Measurements from ENCODE around the gene RAB44. TPM values are rescaled to one million over a fixed set of nuclear protein-coding genes. Genes with fewer than 3 reads are reported as not detected.

RAB44 gene
- total RNA-seq, 1 experiment from 2014 or later = not detected

GRCh38 chr6:36692861-36693702 lies 4.5 kb upstream of the RAB44 start:
- no peak for TF ChIP-seq CTCF (IDR thresholded peaks at IDR 0.05; ENCODE audit: insufficient read depth in 1 of 2, low read depth in 1 of 2, low read length in 1 of 2, severe bottlenecking in 1 of 2, unreplicated experiment in 1 of 2)
- peaks cover 3% of the 10 kb centered on the region for H3K27me3 Mint-ChIP-seq (ENCODE audit: insufficient read depth, unreplicated experiment)
- Histone ChIP-seq H3K4me3 (ENCODE audit: low read depth, low read length) (no peak overlapping the region), H3K36me3 (ENCODE audit: control insufficient read depth, insufficient read depth, low read length) (no peaks in the 10 kb centered on the region), H3K4me1 (peaks cover 15% of the 10 kb centered on the region; the same call in 1 of the 2 replicates), H3K9me3 (no peaks in the 10 kb centered on the region), H3K27me3 (replicated peaks; ENCODE audit: control insufficient read depth, insufficient read depth, low read length) (no peaks in the 10 kb centered on the region; the same call in 1 of the 2 replicates)
- CTCF ChIA-PET = interaction anchor here (0.5 to 0.9 kb wide), 2 partner anchors 27 to 66 kb away, joined by 3 to 4 read pairs; no protein-coding TSS in a partner anchor
- no peaks in the 10 kb centered on the region for H3K36me3 Mint-ChIP-seq (ENCODE audit: insufficient read depth, unreplicated experiment)
- DNase-seq = peak in 1 of 2 experiments; percentile 17
- no TSS peak for BruUV-seq (replicated peaks)
- POLR2A ChIA-PET = interaction anchor here (0.6 kb wide), 1 partner anchor 76 kb away, joined by 4 read pairs; no protein-coding TSS in a partner anchor
- no peak overlapping the region for H3K27ac Mint-ChIP-seq (ENCODE audit: unreplicated experiment)
- no peaks in the 10 kb centered on the region for H3K9me3 Mint-ChIP-seq (ENCODE audit: unreplicated experiment)
- H3K4me1 Mint-ChIP-seq (ENCODE audit: low read depth, unreplicated experiment) = no peaks in the 10 kb centered on the region
- intact Hi-C loops (cut with micrococcal nuclease; ENCODE audit: unreplicated experiment) = no loop called here
- H3K4me3 Mint-ChIP-seq (ENCODE audit: unreplicated experiment) = no peak overlapping the region

DNA sequence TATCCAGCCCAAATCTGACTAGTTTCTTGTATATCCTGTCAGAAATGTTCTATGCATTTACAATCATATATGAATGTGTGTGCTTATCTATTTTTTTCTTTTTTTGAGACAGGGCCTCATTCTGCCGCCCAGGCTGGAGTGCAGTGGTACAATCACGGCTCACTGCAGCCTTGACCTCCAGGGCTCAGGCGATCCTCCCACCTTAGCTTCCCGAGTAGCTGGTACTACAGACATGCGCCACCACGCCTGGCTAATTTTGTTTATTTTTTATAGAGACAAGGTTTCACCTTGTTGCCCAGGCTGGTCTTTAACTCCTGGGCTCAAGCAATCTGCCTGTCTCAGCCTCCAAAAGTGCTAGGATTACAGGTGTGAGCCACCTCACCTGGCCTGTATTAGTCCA lies 3.0 kb upstream of the RAB44 start:
- CTCF ChIA-PET = no interaction called here
- Histone ChIP-seq H3K9me3 (no peaks in the 10 kb centered on the region), H3K4me3 (ENCODE audit: low read depth, low read length) (no peak overlapping the region), H3K36me3 (ENCODE audit: control insufficient read depth, insufficient read depth, low read length) (no peaks in the 10 kb centered on the region), H3K4me1 (peaks cover 15% of the 10 kb centered on the region; the same call in 1 of the 2 replicates), H3K27me3 (replicated peaks; ENCODE audit: control insufficient read depth, insufficient read depth, low read length) (no peaks in the 10 kb centered on the region; the same call in 1 of the 2 replicates)
- Mint-ChIP-seq H3K4me1 (ENCODE audit: low read depth, unreplicated experiment) (no peaks in the 10 kb centered on the region), H3K9me3 (ENCODE audit: unreplicated experiment) (no peaks in the 10 kb centered on the region), H3K36me3 (ENCODE audit: insufficient read depth, unreplicated experiment) (no peaks in the 10 kb centered on the region), H3K4me3 (ENCODE audit: unreplicated experiment) (no peak overlapping the region), H3K27me3 (ENCODE audit: insufficient read depth, unreplicated experiment) (peaks cover 8% of the 10 kb centered on the region), H3K27ac (ENCODE audit: unreplicated experiment) (no peak overlapping the region)
- no TSS peak for BruUV-seq (replicated peaks)
- intact Hi-C loops (cut with micrococcal nuclease; ENCODE audit: unreplicated experiment) = no loop called here
- POLR2A ChIA-PET = interaction anchor here (0.6 kb wide), 1 partner anchor 100 kb away, joined by 4 read pairs; no protein-coding TSS in a partner anchor
- no peak for TF ChIP-seq CTCF (IDR thresholded peaks at IDR 0.05; ENCODE audit: insufficient read depth in 1 of 2, low read depth in 1 of 2, low read length in 1 of 2, severe bottlenecking in 1 of 2, unreplicated experiment in 1 of 2)
- no peak for DNase-seq

- no peaks in the 10 kb centered on the region for H3K4me1 Mint-ChIP-seq (ENCODE audit: low read depth, unreplicated experiment)
- Histone ChIP-seq H3K27me3 (replicated peaks; ENCODE audit: control insufficient read depth, insufficient read depth, low read length) (no peaks in the 10 kb centered on the region), H3K9me3 (no peaks in the 10 kb centered on the region), H3K36me3 (ENCODE audit: control insufficient read depth, insufficient read depth, low read length) (no peaks in the 10 kb centered on the region), H3K4me1 (peaks cover 15% of the 10 kb centered on the region; the same call in 1 of the 2 replicates), H3K4me3 (ENCODE audit: low read depth, low read length) (no peak overlapping the region)
- TF ChIP-seq CTCF (IDR thresholded peaks at IDR 0.05; ENCODE audit: insufficient read depth in 1 of 2, low read depth in 1 of 2, low read length in 1 of 2, severe bottlenecking in 1 of 2, unreplicated experiment in 1 of 2) = no peak
- no peak for DNase-seq
- no peak overlapping the region for H3K4me3 Mint-ChIP-seq (ENCODE audit: unreplicated experiment)
- ChIA-PET CTCF (no interaction called here), POLR2A (no interaction called here)
- H3K27me3 Mint-ChIP-seq (ENCODE audit: insufficient read depth, unreplicated experiment) = peaks cover 11% of the 10 kb centered on the region
- no peak overlapping the region for H3K27ac Mint-ChIP-seq (ENCODE audit: unreplicated experiment)
- H3K9me3 Mint-ChIP-seq (ENCODE audit: unreplicated experiment) = no peaks in the 10 kb centered on the region
- intact Hi-C loops (cut with micrococcal nuclease; ENCODE audit: unreplicated experiment) = no loop called here
- BruUV-seq (replicated peaks) = no TSS peak
- H3K36me3 Mint-ChIP-seq (ENCODE audit: insufficient read depth, unreplicated experiment) = no peaks in the 10 kb centered on the region
Measured at GRCh38 chr6:36695414-36695813, 2.2 kb upstream of the RAB44 start.
